Kasumi-1 (cell line): ENCODE results near the gene ZBTB39.
A peak's percentile ranks its signal among the peaks of the same experiment; 100 is the strongest.
"Not testable (repeated sequence)": the region's sequence is repeated elsewhere in the genome, so short reads cannot be mapped to it uniquely, and the experiment has no call there.

Experiments used
- DNase-seq, 2 experiments: peaks; one replicate each; lab custom pipeline; 2025; lab: John Stamatoyannopoulos, UW

Gene ZBTB39

GRCh38 chr12:57031789-57032188, 25.4 kb upstream of the ZBTB39 start:
- DNase-seq, result no peak

GRCh38 chr12:57031138-57031725, 24.9 kb upstream of the ZBTB39 start:
- DNase-seq, result peak; percentile 67 to 73

GRCh38 chr12:57029457-57029856, 23.1 kb upstream of the ZBTB39 start:
- DNase-seq, result no peak

GRCh38 chr12:57027805-57028153, 21.4 kb upstream of the ZBTB39 start:
- DNase-seq, result no peak

- no peak for DNase-seq
Observed at GRCh38 chr12:57027011-57027804, 20.9 kb upstream of the ZBTB39 start.

GRCh38 chr12:57025196-57025595, 18.9 kb upstream of the ZBTB39 start:
- DNase-seq, result no peak

- DNase-seq, result not testable (repeated sequence)
Observed at GRCh38 chr12:57022324-57022723, 16.0 kb upstream of the ZBTB39 start.

- DNase-seq, result no peak
Observed at GRCh38 chr12:57019983-57020719, 13.8 kb upstream of the ZBTB39 start.

GRCh38 chr12:57018906-57019305, 12.6 kb upstream of the ZBTB39 start:
- DNase-seq, result no peak

- not testable (repeated sequence) for DNase-seq
Observed at GRCh38 chr12:57018353-57018752, 12.0 kb upstream of the ZBTB39 start.

GRCh38 chr12:57016348-57016747, 10.0 kb upstream of the ZBTB39 start, which contains the start of gene TAC3:
Gene TAC3 (minus strand): TSS chr12:57016529. CDS start chr12:57015797, 732 bp downstream.
- no peak for DNase-seq

GRCh38 chr12:57012600-57013465, 6.5 kb upstream of the ZBTB39 start:
- no peak for DNase-seq

GRCh38 chr12:57011438-57012424, 5.4 kb upstream of the ZBTB39 start:
- DNase-seq, result no peak

- no peak for DNase-seq
Observed at GRCh38 chr12:57010627-57011247, 4.4 kb upstream of the ZBTB39 start.

- DNase-seq, result no peak
Observed at GRCh38 chr12:57009949-57010626, 3.7 kb upstream of the ZBTB39 start.

GRCh38 chr12:57008178-57008577, 1.8 kb upstream of the ZBTB39 start:
- DNase-seq, result peak; percentile 89 to 96

GRCh38 chr12:57006809-57007475, 596 bp upstream of the ZBTB39 start:
- DNase-seq, result no peak

- no peak for DNase-seq
Observed at GRCh38 chr12:57004651-57005050, 1.7 kb downstream of the ZBTB39 start.

GRCh38 chr12:57003395-57003794, 3.0 kb downstream of the ZBTB39 start:
- DNase-seq, result no peak
